GM12891 (cell line): ENCODE data around the gene COA1.

Experiments used
- DNase-seq: peaks from one replicate; pipeline ENCODE4 v3.0.0; 2011; ENCODE audit warnings: low spot score; ENCODE audit not compliant: insufficient read length
- FAIRE-seq: peaks from 2 replicates; lab custom pipeline; 2011; peaks lifted over from hg19 to GRCh38; lab: Jason Lieb, UNC
- PAX5 ChIP-seq: IDR thresholded peaks from 2 replicates; pipeline ENCODE4 v1.6.1; 2011; ENCODE audit warnings: low read length, moderate library complexity, mild to moderate bottlenecking; ENCODE audit not compliant: insufficient read depth, severe bottlenecking
- POLR2A ChIP-seq: IDR thresholded peaks from 2 replicates; pipeline ENCODE4 v1.6.1; 2011; ENCODE audit warnings: low read depth, low read length, control low read depth
- POLR2AphosphoS5 ChIP-seq: IDR thresholded peaks from 2 replicates; pipeline ENCODE4 v1.6.1; 2011; ENCODE audit warnings: low read depth, low read length, control low read depth
- POU2F2 ChIP-seq: IDR thresholded peaks from 2 replicates; pipeline ENCODE4 v1.6.1; 2011; ENCODE audit warnings: low read depth, mild to moderate bottlenecking, control low read depth, low read length, moderate library complexity
- SPI1 ChIP-seq: IDR thresholded peaks from 2 replicates; pipeline ENCODE4 v1.6.1; 2011; ENCODE audit warnings: low read depth, low read length, control low read depth
- TAF1 ChIP-seq: IDR thresholded peaks from 2 replicates; pipeline ENCODE4 v1.6.1; 2011; ENCODE audit warnings: low read depth, low read length, control low read depth

Gene COA1

DNA sequence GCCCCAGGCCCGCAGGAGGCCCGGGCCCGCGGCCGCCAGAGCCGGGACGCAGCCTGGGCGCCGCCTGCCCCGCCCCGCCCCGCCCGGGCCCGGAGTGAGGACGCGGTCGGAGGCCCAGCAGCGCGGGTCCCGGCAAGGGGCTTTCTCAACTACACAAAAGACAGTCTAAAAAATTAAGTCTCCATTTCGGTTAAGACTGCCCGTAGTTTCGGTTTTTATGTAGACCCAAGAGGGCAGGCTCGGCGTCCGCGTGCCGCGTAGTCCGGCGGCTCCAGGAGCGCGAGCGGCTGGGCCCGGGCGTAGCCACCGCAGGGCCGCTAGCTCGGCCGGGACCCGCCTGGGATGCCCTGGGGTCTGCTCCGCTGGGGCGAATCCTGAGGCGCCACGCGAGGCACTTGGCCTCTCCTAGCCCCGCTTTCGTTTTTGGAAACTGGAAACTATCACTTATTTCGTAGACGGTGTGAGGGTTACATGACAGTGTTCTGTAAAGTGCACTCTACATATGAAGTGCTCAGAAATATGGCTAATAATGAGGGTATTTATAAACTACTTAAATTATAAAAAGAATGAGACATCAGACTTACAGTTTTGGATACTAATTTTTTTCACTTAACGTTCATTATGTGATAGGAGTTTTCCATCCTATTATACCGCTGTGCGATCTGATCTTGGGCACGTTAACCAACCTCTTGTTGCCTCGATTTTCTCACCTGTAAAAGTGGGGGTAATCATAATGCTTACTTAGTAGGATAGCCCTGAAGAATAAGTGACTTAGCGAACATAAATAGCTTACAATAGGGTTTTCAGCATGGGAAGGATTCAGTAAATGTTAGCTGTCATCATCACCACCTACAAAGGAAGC is 29.7 kb upstream of the COA1 start:
- TF ChIP-seq POU2F2: no peak
- TF ChIP-seq SPI1: no peak
- no peak for TF ChIP-seq POLR2A
- no peak for TF ChIP-seq TAF1
- TF ChIP-seq PAX5: no peak
- no peak for FAIRE-seq
- DNase-seq: peak; percentile 46

DNA sequence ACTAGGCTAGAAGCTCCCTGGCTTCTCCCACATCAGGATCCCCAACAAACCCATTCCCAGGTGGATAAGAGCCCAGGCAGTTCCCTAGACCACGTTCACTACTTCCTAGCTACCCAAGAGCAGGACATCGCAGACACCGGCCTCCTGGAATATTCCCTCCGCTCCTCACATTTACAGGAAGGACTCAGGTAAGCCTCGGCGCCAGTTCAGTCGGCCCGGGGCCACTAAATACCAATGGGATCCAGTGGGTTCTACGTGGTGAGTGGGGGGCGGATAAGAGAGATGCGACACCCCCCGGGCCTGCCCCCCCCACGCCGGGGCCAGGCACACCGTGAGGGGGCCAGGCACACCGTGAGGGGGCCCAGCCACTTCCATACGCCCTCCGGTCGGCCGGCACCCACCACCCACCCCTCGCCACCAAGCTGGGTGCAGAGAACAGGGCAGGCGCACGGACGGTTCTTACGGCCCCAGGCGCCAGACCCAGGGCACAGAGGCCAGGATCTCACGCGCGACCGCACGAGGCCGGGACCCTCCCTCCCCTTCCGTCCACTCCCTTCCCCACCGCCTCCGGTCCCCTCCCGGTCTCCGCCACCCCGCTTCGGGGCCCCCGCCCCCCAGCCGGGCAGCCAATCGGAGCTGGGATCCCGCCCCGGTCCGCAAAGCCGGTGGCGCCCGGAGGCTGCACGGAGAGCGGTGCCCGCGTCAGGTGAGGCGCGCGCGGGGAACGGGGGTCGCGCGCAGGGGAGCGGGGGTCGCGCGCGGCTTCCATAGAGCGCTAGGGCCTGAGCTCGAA is 28.9 kb upstream of the COA1 start, which contains the start of gene BLVRA:
BLVRA (plus strand) TSS at position 652 of the 793 bp plus-strand sequence. CDS start 12,479 bp downstream, outside the sequence.
- FAIRE-seq: peak; percentile 9
- TF ChIP-seq SPI1 (no peak), POLR2AphosphoS5 (no peak), TAF1 (no peak), POLR2A (no peak), PAX5 (no peak), POU2F2 (no peak)
- DNase-seq: peak; percentile 67

- no peak for DNase-seq
- FAIRE-seq: no peak
- TF ChIP-seq SPI1 (no peak), POLR2AphosphoS5 (no peak), TAF1 (no peak), PAX5 (no peak), POLR2A (no peak), POU2F2 (no peak)
These were observed 27.9 kb upstream of the COA1 start for GRCh38 chr7:43757073-43757720.

- TF ChIP-seq SPI1: no peak
- TF ChIP-seq TAF1: no peak
- TF ChIP-seq POU2F2: no peak
- TF ChIP-seq POLR2AphosphoS5: no peak
- TF ChIP-seq PAX5: no peak
- TF ChIP-seq POLR2A: no peak
- no peak for DNase-seq
- no peak for FAIRE-seq
These were observed 27.2 kb upstream of the COA1 start for GRCh38 chr7:43756368-43757072.

DNA sequence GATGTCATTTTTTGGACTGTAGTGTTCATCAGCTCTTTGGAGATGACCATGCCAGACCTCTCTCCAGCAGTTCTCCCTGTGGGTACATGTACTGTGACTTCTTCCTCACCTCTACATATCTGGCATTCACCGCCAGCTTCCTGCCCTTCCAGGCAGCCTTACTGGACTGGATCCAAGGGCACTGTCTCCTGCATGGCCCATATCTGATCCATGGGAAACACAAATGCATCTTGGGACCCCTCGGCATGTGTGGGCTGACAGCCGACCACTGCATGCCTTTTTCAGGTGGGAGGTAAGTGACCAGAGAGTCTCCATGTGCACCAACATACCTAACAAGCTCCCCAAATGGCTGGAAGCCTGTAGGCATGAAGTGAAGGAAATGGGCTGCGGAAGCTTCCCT is 25.3 kb upstream of the COA1 start:
- FAIRE-seq: no peak
- no peak for DNase-seq
- TF ChIP-seq POU2F2 (no peak), POLR2AphosphoS5 (no peak), TAF1 (no peak), PAX5 (no peak), POLR2A (no peak), SPI1 (no peak)

- TF ChIP-seq POLR2A (no peak), POLR2AphosphoS5 (no peak), TAF1 (no peak), SPI1 (no peak), POU2F2 (no peak)
- DNase-seq: no peak
- no peak for FAIRE-seq
These were observed 24.5 kb upstream of the COA1 start for GRCh38 chr7:43753843-43754242.

DNA sequence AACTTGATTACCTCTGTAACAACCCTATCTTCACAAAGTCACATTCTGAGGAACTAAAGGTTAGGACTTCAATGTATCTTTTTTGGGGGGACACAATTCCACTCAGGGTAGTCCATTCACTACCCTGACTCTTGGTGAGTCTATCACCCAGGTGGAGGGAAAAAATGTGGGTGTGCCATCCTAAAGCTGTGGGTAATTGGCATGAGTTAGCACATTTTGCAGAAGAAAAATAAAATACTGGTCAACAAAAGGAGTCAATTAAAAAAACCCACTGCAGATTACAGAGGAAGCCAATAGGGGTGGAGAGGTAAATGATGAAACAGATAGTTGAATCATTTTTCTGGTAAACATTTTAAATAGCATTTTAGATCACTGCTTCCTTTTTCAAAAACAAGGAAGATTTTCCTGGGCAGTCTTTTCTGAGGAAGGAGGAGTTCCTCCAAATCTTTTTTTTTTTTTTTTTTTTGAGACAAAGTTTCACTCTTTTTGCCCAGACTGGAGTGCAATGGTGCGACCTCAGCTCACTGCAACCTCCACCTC is 24.0 kb upstream of the COA1 start:
- FAIRE-seq (no peak), DNase-seq (no peak)
- TF ChIP-seq POLR2A (no peak), TAF1 (no peak), PAX5 (no peak), SPI1 (no peak), POLR2AphosphoS5 (no peak), POU2F2 (no peak)

- DNase-seq: no peak
- TF ChIP-seq PAX5: no peak
- FAIRE-seq: no peak
These were observed 23.1 kb upstream of the COA1 start for GRCh38 chr7:43752411-43752810.

GRCh38 chr7:43750016-43750887 is 20.9 kb upstream of the COA1 start:
- DNase-seq (no peak), FAIRE-seq (no peak)
- no peak for TF ChIP-seq POLR2A
- no peak for TF ChIP-seq PAX5
- no peak for TF ChIP-seq POLR2AphosphoS5
